ENCODE measurements around the gene MAP3K4.

GRCh38 chr6:161017766-161018564 is 26.4 kb downstream of the MAP3K4 start:
- TF ChIP-seq CTCF (IDR thresholded peaks at IDR 0.05) = no peak
- no peak for TF ChIP-seq POLR2A (IDR thresholded peaks at IDR 0.05)

Data from Peyer's patch (tissue), 4 donors.